Lower leg skin (tissue), 3 donors: ENCODE measurements around the gene MEGF6.

ENCODE experiments used
- CTCF ChIP-seq, 3 donors: fragments of 450-650 bp; IDR thresholded peaks; one replicate each; pipeline ENCODE4 v1.5.1; 2016; ENCODE audit warnings: antibody characterized with exemption in 3 of 3, mild to moderate bottlenecking in 3 of 3, moderate library complexity in 2 of 3
- POLR2A ChIP-seq, 2 donors: fragments of 450-650 bp; IDR thresholded peaks; one replicate each; pipeline ENCODE4 v1.6.1; 2016 to 2017; ENCODE audit warnings: antibody characterized with exemption in 2 of 2, mild to moderate bottlenecking in 1 of 2, moderate library complexity in 1 of 2

GRCh38 chr1:3560251-3560871, 50.9 kb downstream of the MEGF6 start:
- no peak for TF ChIP-seq CTCF (IDR thresholded peaks at IDR 0.05)
- no peak for TF ChIP-seq POLR2A (IDR thresholded peaks at IDR 0.05)
